Muscle layer of colon (tissue), 2 donors: ENCODE data around the gene MEIS2.

Experiments
- H3K27ac ChIP-seq: one replicate; pipeline ENCODE4 v1.7.0; 2013; ENCODE audit warnings: low read depth, mild to moderate bottlenecking, low read length, moderate library complexity
- H3K27me3 ChIP-seq, 2 donors: one replicate each; pipeline ENCODE4 v1.7.0; 2013; ENCODE audit warnings: low read length in 2 of 2, mild to moderate bottlenecking in 2 of 2; ENCODE audit not compliant: insufficient read depth in 2 of 2, control insufficient read depth in 1 of 2
- H3K36me3 ChIP-seq: one replicate; pipeline ENCODE4 v1.7.0; 2013; ENCODE audit warnings: mild to moderate bottlenecking, low read length; ENCODE audit not compliant: insufficient read depth
- H3K4me1 ChIP-seq: one replicate; pipeline ENCODE4 v1.7.0; 2013; ENCODE audit warnings: mild to moderate bottlenecking, low read length; ENCODE audit not compliant: insufficient read depth
- H3K4me3 ChIP-seq, 2 donors: one replicate each; pipeline ENCODE4 v1.7.0; 2013; ENCODE audit warnings: low read length in 2 of 2, low read depth in 1 of 2, mild to moderate bottlenecking in 1 of 2, moderate library complexity in 1 of 2
- H3K9ac ChIP-seq: one replicate; pipeline ENCODE4 v1.7.0; 2013; ENCODE audit warnings: low read length
- H3K9me3 ChIP-seq: one replicate; pipeline ENCODE4 v1.7.0; 2013; ENCODE audit warnings: mild to moderate bottlenecking, low read length
- donor health status: abdominal sarcoma.
- donor health status: Adenocarcinoma of cecum.

Gene MEIS2

GRCh38 chr15:37032091-37032775 lies 68.1 kb downstream of the MEIS2 start:
- Histone ChIP-seq H3K27ac (no peak overlapping the region), H3K4me3 (no peak overlapping the region), H3K4me1 (peaks cover 67% of the 10 kb centered on the region), H3K27me3 (no peaks in the 10 kb centered on the region), H3K36me3 (peaks cover 14% of the 10 kb centered on the region), H3K9me3 (no peaks in the 10 kb centered on the region), H3K9ac (no peak overlapping the region)

- Histone ChIP-seq H3K9ac (no peak overlapping the region), H3K27me3 (no peaks in the 10 kb centered on the region), H3K9me3 (no peaks in the 10 kb centered on the region), H3K36me3 (peaks cover 11% of the 10 kb centered on the region), H3K27ac (no peak overlapping the region), H3K4me1 (peaks cover 58% of the 10 kb centered on the region), H3K4me3 (no peak overlapping the region)
Observed at GRCh38 chr15:37031198-37031597, 69.2 kb downstream of the MEIS2 start.

GRCh38 chr15:37028625-37029296 lies 71.6 kb downstream of the MEIS2 start:
- H3K4me1 ChIP-seq, result peaks cover 40% of the 10 kb centered on the region
- no peaks in the 10 kb centered on the region for H3K27me3 ChIP-seq
- H3K9ac ChIP-seq, result no peak overlapping the region
- H3K4me3 ChIP-seq, result no peak overlapping the region
- no peak overlapping the region for H3K27ac ChIP-seq
- no peaks in the 10 kb centered on the region for H3K9me3 ChIP-seq
- H3K36me3 ChIP-seq, result peaks cover 12% of the 10 kb centered on the region

- H3K9me3 ChIP-seq, result no peaks in the 10 kb centered on the region
- H3K27me3 ChIP-seq, result no peaks in the 10 kb centered on the region
- peaks cover 6% of the 10 kb centered on the region for H3K36me3 ChIP-seq
- no peak overlapping the region for H3K27ac ChIP-seq
- H3K9ac ChIP-seq, result no peak overlapping the region
- H3K4me1 ChIP-seq, result peaks cover 52% of the 10 kb centered on the region
- no peak overlapping the region for H3K4me3 ChIP-seq
Observed at GRCh38 chr15:37020852-37021251, 79.5 kb downstream of the MEIS2 start.

- Histone ChIP-seq H3K9ac (no peak overlapping the region), H3K36me3 (peaks cover under 1% of the 10 kb centered on the region), H3K27ac (peak overlapping the region; percentile 39), H3K4me3 (peak overlapping the region in 1 of 2 donors; percentile 48), H3K27me3 (no peaks in the 10 kb centered on the region), H3K9me3 (no peaks in the 10 kb centered on the region), H3K4me1 (peaks cover 57% of the 10 kb centered on the region)
Observed at GRCh38 chr15:37019479-37020433, 80.6 kb downstream of the MEIS2 start.

- Histone ChIP-seq H3K36me3 (no peaks in the 10 kb centered on the region), H3K27ac (peak overlapping the region; percentile 64), H3K4me3 (no peak overlapping the region), H3K4me1 (peaks cover 69% of the 10 kb centered on the region), H3K27me3 (no peaks in the 10 kb centered on the region), H3K9me3 (no peaks in the 10 kb centered on the region), H3K9ac (no peak overlapping the region)
Observed at GRCh38 chr15:37017031-37017625, 83.2 kb downstream of the MEIS2 start.

GRCh38 chr15:37016231-37016630 lies 84.1 kb downstream of the MEIS2 start:
- H3K4me1 ChIP-seq, result peaks cover 67% of the 10 kb centered on the region
- H3K9me3 ChIP-seq, result no peaks in the 10 kb centered on the region
- no peaks in the 10 kb centered on the region for H3K27me3 ChIP-seq
- peak overlapping the region; percentile 64 for H3K27ac ChIP-seq
- H3K4me3 ChIP-seq, result no peak overlapping the region
- no peaks in the 10 kb centered on the region for H3K36me3 ChIP-seq
- H3K9ac ChIP-seq, result no peak overlapping the region

GRCh38 chr15:37015451-37015850 lies 84.9 kb downstream of the MEIS2 start:
- H3K27ac ChIP-seq, result peak overlapping the region; percentile 64
- H3K9me3 ChIP-seq, result no peaks in the 10 kb centered on the region
- H3K27me3 ChIP-seq, result no peaks in the 10 kb centered on the region
- H3K4me1 ChIP-seq, result peaks cover 59% of the 10 kb centered on the region
- H3K36me3 ChIP-seq, result no peaks in the 10 kb centered on the region
- H3K4me3 ChIP-seq, result peak overlapping the region in 1 of 2 donors; percentile 16
- no peak overlapping the region for H3K9ac ChIP-seq

GRCh38 chr15:37015035-37015434 lies 85.3 kb downstream of the MEIS2 start:
- Histone ChIP-seq H3K27ac (peak overlapping the region; percentile 64), H3K36me3 (no peaks in the 10 kb centered on the region), H3K9me3 (no peaks in the 10 kb centered on the region), H3K27me3 (no peaks in the 10 kb centered on the region), H3K4me3 (peak overlapping the region in 1 of 2 donors; percentile 16), H3K9ac (no peak overlapping the region), H3K4me1 (peaks cover 55% of the 10 kb centered on the region)

- no peak overlapping the region for H3K4me3 ChIP-seq
- H3K9ac ChIP-seq, result no peak overlapping the region
- H3K36me3 ChIP-seq, result no peaks in the 10 kb centered on the region
- no peaks in the 10 kb centered on the region for H3K27me3 ChIP-seq
- H3K4me1 ChIP-seq, result peaks cover 51% of the 10 kb centered on the region
- no peaks in the 10 kb centered on the region for H3K9me3 ChIP-seq
- peak overlapping the region; percentile 64 for H3K27ac ChIP-seq
Observed at GRCh38 chr15:37014566-37014965, 85.8 kb downstream of the MEIS2 start.

- H3K4me3 ChIP-seq, result no peak overlapping the region
- no peak overlapping the region for H3K9ac ChIP-seq
- no peak overlapping the region for H3K27ac ChIP-seq
- peaks cover 46% of the 10 kb centered on the region for H3K4me1 ChIP-seq
- H3K36me3 ChIP-seq, result no peaks in the 10 kb centered on the region
- no peaks in the 10 kb centered on the region for H3K9me3 ChIP-seq
- no peaks in the 10 kb centered on the region for H3K27me3 ChIP-seq
Observed at GRCh38 chr15:37014137-37014536, 86.2 kb downstream of the MEIS2 start.
